ENCODE data around the gene NTMT1.
"Not testable (repeated sequence)": the region's sequence is repeated elsewhere in the genome, so short reads cannot be mapped to it uniquely, and the experiment has no call there.

The NTMT1 gene

GRCh38 chr9:129615407-129616285 lies 10.3 kb upstream of the NTMT1 start:
- DNase-seq (ENCODE audit: low read depth): no peak

DNA sequence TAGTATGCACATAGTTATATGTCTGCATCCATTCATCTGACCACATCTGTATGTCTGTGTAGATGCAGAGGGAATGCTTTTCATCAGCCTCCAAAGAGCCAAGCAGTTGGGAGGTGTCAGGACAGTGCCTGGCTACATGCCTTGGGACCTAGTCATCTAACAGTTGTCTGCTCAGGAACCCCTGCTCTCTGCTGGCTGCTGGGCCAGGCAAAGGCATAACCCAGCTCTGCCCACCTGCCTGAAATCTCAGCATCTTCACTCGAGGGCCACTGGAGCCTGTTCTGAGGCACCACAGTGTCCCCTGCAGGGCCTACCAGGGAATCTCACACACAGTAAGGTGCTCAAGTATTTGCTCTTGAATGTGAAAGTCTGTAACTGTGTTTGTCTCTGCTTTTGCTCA lies 8.8 kb upstream of the NTMT1 start:
- DNase-seq (ENCODE audit: low read depth): no peak

GRCh38 chr9:129619787-129620668 lies 5.9 kb upstream of the NTMT1 start:
- no peak for DNase-seq (ENCODE audit: low read depth)

- no peak for DNase-seq (ENCODE audit: low read depth)
Observed at GRCh38 chr9:129620669-129621295, 5.2 kb upstream of the NTMT1 start, which contains the start of gene C9orf50. C9orf50 (minus strand) TSS chr9:129621101; CDS start chr9:129620574, 527 bp downstream.

DNA sequence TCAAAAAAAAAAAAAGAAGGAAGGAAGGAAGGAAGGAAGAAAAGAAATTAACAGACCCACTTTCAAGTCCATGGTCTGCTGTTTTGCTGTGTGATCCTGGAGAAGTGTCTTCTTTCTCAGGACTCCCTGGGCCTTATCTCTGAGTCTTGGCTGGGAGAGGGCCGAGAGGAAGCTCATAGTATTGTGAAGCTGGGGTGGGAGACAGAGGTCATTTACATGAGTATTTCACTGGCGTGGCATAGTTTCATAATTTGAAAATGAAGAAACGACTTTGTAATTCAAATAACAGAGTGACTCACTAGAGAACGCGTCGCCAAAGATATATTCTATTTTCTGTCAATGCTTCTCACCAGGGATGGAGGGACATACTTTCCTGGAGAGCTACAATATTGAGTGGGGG lies 2.6 kb upstream of the NTMT1 start:
- no peak for DNase-seq (ENCODE audit: low read depth)

GRCh38 chr9:129624168-129624759 lies 1.7 kb upstream of the NTMT1 start:
- peak; percentile 62 for DNase-seq (ENCODE audit: low read depth)

DNA sequence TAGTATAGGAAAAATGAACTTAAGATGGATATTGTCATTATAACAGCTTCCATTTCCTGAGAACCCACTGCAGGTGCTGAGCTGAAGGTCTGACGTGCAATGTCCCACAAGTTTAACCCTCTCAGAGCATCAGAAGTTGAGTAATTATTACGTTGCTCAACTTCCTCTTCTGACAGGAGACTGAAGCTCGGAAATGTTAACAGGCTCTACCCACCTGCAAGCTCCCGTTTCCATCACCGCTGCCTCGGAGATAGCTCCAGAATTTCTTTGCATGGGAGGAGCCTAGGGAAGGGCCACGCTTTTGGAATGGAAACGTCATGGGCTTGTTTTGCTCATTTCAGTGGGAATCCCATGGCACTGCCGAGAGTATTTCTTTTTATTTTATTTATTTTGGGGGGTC lies 1.0 kb upstream of the NTMT1 start:
- no peak for DNase-seq (ENCODE audit: low read depth)

GRCh38 chr9:129626625-129627284 lies 792 bp downstream of the NTMT1 start:
- DNase-seq (ENCODE audit: low read depth): no peak

DNA sequence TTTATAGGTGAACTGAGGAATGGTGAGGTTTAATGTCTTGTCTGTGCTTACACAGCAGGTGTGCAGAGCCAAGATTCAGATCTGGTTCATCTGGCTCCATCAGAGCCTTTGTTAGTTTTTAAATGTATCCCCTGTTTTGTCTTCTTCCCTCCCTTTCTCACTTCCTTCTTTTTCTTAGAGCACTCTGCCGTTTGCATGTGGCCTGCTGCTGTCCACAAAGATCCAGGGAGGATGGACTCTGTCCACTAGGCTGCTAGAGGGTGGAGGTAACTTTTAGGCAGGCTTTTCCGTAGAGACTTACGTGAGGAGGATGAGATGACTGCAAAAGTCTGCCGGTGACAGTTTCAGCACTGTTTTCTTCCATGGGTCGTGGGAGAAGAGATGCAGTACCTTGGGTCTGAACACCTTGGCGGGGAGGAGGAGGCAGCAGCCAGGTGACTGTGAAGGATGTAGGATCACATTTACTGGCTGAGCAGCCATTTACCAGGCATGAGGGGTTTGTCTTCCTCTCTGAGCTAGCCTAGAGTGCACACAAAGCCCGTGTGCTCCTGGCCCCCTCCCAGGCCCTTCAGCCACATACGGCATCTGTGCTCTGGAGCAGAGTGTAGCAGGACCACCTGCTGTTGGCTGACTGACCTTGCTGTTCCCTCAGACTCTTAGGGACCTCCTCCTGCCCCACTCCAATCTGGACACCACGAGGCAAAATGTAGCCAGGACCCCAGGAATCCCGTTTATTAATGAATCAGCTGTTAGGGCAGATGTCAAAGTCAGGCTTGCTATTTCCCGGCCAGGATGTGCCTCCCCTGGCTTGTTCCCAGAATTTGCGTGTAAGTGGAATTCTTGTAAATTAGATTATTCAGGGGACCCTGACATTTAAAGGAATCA lies 1.8 kb downstream of the NTMT1 start:
- no peak for DNase-seq (ENCODE audit: low read depth)

DNA sequence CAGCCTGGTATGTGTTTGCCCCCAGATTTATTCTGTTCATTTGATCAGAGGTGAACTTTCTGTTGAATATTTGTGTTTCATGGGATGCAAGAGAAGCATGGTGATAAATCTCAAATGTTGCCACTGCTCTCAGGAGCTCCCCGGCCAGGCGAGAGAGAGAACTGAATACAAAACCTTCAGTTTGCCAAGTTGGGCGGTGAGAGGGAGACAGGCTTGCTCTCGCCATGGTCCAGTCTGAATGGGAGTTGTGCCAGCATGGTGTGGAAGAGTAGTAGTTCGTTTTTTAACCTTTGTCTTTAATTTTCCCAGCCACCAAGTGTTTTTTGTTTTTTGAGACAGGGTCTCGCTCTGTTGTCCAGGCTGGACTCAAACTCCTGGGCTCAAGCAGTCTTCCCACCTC lies 2.7 kb downstream of the NTMT1 start:
- DNase-seq (ENCODE audit: low read depth): no peak

GRCh38 chr9:129629251-129629820 lies 3.4 kb downstream of the NTMT1 start:
- no peak for DNase-seq (ENCODE audit: low read depth)

DNA sequence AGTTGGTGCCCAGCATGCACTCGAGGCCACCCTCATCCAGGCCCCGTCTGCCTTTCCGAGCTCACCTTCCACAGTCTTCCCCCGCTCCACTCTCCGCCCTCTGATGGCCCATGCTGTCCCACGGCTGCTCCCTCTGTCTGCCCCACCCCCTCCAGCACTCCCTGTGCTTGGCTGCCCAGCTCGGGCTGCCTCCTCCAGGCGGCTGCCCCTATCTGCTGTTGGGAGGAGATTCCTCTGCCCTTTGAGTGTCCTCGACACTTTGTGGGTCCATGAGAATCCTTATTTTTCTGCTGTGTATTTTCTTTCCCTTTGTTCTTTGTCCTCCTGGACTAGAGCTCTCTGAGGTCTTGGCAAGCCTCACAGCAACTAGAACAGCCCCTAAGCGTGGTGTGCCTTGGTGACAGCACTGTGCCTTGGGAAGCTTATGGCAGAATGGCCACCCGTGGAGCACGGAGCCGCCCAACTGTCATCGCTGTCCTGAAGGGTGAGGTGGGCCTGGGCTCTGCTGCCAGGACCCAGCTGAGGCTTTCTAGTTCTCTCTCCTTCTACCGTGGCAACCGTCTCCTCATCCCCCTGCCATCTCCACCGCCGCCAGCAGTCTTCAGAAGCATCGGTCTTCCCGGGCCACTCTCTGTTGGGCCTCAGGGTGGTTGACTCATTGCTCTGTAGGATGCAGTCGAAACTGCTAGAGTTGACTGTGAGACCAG lies 5.2 kb downstream of the NTMT1 start:
- DNase-seq (ENCODE audit: low read depth): no peak

DNA sequence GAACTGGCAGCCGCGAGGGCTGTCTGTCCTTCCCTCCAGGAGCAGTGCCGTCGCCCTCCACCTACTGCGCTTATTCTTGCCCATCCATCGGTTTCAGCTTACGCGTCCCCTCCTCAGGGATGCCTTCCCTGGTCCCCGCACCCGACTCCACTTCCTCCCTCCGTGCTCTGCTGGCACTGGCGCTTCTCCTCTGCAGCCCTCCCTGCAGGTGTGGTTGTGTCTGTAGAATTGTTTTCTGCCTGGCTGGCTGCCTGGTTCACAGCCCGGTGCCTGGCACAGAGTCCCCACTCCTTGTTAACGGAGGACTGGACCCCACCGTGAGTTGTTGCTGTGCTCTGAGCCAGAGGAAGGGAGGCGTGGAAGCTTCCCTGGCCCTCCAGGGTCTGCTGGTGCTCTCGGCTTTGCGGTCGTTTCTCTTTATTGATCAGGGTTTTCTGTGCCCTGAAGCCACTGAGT lies 5.7 kb downstream of the NTMT1 start:
- no peak for DNase-seq (ENCODE audit: low read depth)

DNA sequence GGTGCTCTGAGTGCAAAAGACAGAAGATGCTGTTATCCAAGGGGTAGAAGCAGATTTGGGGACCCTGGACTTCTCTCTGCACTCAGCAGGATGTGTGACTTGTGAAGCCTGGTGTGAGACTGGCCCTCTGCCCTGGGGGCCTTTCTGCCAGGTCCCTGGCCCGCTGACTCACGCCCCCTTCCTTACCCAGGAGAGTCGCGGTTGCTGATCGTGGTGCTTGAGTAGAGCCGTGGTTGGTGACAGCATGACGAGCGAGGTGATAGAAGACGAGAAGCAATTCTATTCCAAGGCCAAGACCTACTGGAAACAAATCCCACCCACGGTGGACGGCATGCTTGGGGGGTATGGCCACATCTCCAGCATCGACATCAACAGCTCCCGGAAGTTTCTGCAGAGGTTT lies 6.5 kb downstream of the NTMT1 start:
- no peak for DNase-seq (ENCODE audit: low read depth)

GRCh38 chr9:129633207-129633606 lies 7.2 kb downstream of the NTMT1 start:
- no peak for DNase-seq (ENCODE audit: low read depth)

DNA sequence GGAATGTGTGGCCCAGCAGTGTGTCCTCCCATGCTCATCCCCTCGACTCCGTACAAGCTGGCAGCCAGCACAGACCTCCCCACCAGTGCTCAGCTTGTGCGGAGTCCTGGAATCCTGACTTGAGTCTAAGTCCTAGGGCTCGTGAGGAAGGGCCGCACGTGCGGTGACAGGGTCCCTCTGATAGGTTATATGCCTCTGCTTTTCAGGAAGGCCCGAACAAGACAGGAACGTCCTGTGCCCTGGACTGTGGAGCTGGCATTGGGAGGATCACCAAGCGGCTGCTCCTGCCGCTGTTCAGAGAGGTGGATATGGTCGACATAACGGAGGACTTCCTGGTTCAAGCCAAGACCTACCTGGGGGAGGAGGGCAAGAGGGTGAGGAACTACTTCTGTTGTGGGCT lies 7.9 kb downstream of the NTMT1 start:
- no peak for DNase-seq (ENCODE audit: low read depth)

DNA sequence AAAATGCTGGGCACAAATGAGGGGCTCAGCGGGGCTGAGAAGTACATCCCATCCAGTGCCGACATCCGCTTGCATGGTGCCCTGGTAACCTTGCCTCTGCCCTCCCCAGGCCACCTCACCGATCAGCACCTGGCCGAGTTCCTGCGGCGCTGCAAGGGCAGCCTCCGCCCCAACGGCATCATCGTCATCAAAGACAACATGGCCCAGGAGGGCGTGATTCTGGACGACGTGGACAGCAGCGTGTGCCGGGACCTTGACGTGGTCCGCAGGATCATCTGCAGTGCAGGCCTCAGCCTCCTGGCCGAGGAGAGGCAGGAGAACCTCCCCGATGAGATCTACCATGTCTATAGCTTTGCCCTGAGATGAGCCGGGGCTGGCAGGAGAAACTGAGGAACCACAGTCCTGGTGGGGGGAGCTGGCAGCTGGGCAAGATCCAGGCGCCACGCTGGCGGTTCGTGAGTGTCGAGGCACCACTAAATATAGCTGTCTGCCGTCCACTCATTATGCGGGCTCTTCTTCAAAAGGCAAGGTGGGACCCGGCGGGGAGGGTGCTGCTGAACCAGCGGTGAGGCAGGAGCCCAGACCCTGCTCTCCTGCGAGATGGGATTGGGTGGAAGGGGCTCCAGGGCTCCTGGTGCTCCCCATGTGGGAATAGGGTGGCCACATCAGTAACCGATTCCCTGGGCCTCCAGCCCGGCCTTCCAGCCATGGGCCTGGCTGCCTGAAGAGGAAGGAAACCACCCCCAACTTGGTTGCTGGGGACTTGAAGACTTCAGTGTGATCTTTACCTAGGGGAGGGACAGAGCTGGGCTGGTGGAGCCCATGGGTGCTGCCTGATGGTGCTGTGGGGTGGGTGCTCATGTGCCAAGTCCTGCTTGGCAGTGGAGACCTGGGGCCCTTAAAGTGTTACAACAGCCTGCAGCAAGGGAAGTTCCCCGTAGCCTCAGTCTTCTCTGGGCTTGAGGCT lies 9.4 kb downstream of the NTMT1 start:
- no peak for DNase-seq (ENCODE audit: low read depth)

DNA sequence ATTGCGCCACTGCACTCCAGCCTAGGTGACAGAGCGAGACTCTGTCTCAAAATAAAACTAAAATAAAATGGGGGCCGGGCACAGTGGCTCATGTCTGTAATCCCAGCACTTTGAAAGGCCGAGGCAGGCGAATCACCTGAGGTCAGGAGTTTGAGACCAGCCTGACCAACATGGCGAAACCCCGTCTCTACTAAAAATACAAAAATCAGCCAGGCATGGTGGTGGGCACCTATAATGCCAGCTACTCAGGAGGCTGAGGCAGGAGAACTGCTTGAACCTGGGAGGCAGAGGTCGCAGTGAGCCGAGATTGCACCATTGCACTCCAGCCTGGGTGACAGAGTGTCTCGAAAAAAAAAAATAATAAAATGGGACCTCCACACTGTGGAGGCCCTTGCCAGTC lies 10.4 kb downstream of the NTMT1 start:
- not testable (repeated sequence) for DNase-seq (ENCODE audit: low read depth)
